ENCODE data around the gene MZF1.

DNA sequence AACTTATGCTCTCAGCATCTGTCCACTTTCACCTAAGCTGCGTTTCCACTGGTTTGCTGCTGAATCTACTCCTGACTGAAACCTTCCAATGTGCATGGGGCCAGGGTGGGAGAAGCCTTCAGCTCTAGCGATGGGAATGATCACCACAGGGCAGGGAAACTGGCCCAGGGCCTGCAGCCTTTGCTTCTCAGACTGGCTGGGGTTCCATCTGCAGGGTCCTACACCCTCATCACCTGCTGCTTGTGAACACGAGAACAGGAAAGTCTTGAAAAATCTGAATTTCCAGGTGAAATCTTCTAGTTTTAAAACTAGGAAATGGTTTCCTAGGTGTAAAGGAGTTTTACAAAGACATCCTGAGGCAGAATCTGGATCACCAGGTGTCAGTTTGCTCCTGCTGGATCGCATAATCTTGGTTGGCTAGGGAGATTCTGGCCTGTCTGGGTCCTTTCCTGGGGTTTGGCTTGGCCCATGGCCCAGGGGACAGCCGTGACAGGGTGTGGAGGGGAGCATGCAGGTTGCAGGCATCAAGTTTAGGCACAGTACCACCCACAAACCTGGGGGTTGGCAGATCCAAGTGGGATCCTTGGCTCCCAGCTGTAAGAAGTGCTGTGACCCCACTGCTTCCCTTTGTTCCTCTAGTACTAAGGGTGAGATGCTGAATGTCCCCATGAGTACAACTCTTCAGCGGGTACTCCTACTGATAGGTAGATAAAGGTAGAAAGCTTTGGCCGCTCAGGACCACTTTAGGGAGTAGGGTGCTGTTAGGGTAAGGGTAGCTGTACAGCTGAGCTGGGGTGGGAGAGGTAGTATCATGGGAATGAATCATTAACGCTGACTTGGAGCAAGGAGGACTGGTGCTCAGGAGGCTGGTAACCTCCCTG lies 12.9 kb downstream of the MZF1 start:
- no peak for TF ChIP-seq POLR2A (IDR thresholded peaks at IDR 0.05)
- TF ChIP-seq, protein P1, sequence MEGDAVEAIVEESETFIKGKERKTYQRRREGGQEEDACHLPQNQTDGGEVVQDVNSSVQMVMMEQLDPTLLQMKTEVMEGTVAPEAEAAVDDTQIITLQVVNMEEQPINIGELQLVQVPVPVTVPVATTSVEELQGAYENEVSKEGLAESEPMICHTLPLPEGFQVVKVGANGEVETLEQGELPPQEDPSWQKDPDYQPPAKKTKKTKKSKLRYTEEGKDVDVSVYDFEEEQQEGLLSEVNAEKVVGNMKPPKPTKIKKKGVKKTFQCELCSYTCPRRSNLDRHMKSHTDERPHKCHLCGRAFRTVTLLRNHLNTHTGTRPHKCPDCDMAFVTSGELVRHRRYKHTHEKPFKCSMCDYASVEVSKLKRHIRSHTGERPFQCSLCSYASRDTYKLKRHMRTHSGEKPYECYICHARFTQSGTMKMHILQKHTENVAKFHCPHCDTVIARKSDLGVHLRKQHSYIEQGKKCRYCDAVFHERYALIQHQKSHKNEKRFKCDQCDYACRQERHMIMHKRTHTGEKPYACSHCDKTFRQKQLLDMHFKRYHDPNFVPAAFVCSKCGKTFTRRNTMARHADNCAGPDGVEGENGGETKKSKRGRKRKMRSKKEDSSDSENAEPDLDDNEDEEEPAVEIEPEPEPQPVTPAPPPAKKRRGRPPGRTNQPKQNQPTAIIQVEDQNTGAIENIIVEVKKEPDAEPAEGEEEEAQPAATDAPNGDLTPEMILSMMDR (IDR thresholded peaks at IDR 0.05 in 4 of 5, conservative IDR thresholded peaks at IDR 0.05 in 1 of 5) = no peak

All from gastrocnemius medialis (tissue), 4 donors.